HG03439 (cell line): Measurements from ENCODE around the gene ZFR2.
"Not testable (repeated sequence)": the region's sequence is repeated elsewhere in the genome, so short reads cannot be mapped to it uniquely, and the experiment has no call there.

Experiments used
- ATAC-seq: cut with Tn5 transposase; IDR thresholded peaks from one replicate; pipeline ENCODE4 v1.9.1; 2021; ENCODE audit warnings: mild to moderate bottlenecking, moderate library complexity; ENCODE audit not compliant: unreplicated experiment

The ZFR2 gene

GRCh38 chr19:3774621-3775373, 94.0 kb downstream of the ZFR2 start:
- no peak for ATAC-seq

GRCh38 chr19:3773814-3774515, 94.9 kb downstream of the ZFR2 start:
- ATAC-seq: no peak

- ATAC-seq: no peak
These were observed 96.9 kb downstream of the ZFR2 start, which contains the start of gene RAX2 for GRCh38 chr19:3771906-3772455. TSS of gene RAX2 (minus strand) at chr19:3772228. CDS start at chr19:3771742, 486 bp downstream.

GRCh38 chr19:3771000-3771905, 97.6 kb downstream of the ZFR2 start:
- no peak for ATAC-seq

GRCh38 chr19:3770136-3770999, 98.5 kb downstream of the ZFR2 start:
- no peak for ATAC-seq

GRCh38 chr19:3769494-3769893, 99.3 kb downstream of the ZFR2 start:
- ATAC-seq: no peak

GRCh38 chr19:3768748-3769099, 100.1 kb downstream of the ZFR2 start:
- no peak for ATAC-seq

- ATAC-seq: no peak
These were observed 100.7 kb downstream of the ZFR2 start for GRCh38 chr19:3768015-3768747.

GRCh38 chr19:3767050-3767449, 101.8 kb downstream of the ZFR2 start:
- no peak for ATAC-seq

- ATAC-seq: no peak
These were observed 102.3 kb downstream of the ZFR2 start for GRCh38 chr19:3766520-3766919.

- not testable (repeated sequence) for ATAC-seq
These were observed 103.1 kb downstream of the ZFR2 start for GRCh38 chr19:3765757-3766156.

GRCh38 chr19:3765121-3765520, 103.7 kb downstream of the ZFR2 start:
- ATAC-seq: no peak

GRCh38 chr19:3762501-3763459, 106.1 kb downstream of the ZFR2 start, which contains the start of gene MRPL54:
TSS of gene MRPL54 (plus strand) at chr19:3762682. CDS start at chr19:3762701, 19 bp downstream.
- ATAC-seq: peak; percentile 74

- ATAC-seq: no peak
These were observed 106.7 kb downstream of the ZFR2 start for GRCh38 chr19:3762130-3762473.

GRCh38 chr19:3761382-3762129, 107.3 kb downstream of the ZFR2 start, which contains the start of gene APBA3:
TSS of gene APBA3 (minus strand) at chr19:3761692. CDS start at chr19:3760264, 1,428 bp downstream.
- ATAC-seq: peak; percentile 48

GRCh38 chr19:3760871-3761361, 107.9 kb downstream of the ZFR2 start:
- ATAC-seq: no peak
